ENCODE data around the gene KLHL6. TPM values are rescaled to one million over a fixed set of nuclear protein-coding genes. Genes with fewer than 3 reads are reported as not detected.
"Not testable (repeated sequence)": the region's sequence is repeated elsewhere in the genome, so short reads cannot be mapped to it uniquely, and the experiment has no call there.

KLHL6 gene
- polyA plus RNA-seq, 3 donors = 1.0 to 1.7 (median 1.4) TPM

- DNase-seq = no peak
Observed at GRCh38 chr3:183487016-183487415, 68.5 kb downstream of the KLHL6 start.

DNA sequence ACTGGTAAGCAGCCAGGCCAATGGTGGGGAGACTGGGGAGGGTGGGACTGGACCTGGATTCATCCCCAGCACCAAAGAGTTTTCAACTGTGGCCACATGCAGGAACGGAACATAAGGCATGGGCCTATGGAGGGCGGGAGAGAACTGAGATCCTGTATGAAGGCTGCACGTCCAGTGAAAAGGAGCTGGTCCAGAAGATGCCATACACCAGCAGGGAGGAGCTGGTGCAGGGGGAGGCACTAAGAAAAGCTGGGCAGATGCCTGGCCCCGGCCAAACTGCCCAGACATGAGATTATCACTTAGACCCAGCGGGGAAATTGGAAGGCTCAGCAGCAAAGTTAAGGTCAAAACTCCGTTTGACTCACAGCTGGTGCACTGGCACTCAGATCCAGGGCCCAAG is 69.0 kb downstream of the KLHL6 start:
- DNase-seq = no peak

- no peak for DNase-seq
Observed at GRCh38 chr3:183485585-183485984, 69.9 kb downstream of the KLHL6 start.

DNA sequence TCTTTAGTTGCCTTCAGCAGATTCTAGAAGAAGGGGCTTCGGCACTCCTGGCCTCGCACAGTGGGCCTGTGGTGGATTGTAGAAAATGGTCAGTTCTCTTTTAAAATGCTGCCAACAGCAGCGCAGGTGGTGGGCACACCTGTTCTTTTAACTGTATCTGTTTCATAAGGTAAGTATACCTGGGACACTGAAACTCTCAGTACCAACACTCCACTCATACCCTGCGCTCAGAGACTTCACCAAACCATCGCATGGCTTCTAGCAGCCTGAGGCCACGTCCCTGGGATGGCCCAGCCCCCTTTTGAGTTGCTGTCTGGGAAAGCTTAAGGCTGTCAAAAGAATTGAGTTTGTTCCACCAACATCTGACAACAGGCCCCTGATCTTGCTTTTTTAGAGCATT is 70.4 kb downstream of the KLHL6 start:
- no peak for DNase-seq

DNA sequence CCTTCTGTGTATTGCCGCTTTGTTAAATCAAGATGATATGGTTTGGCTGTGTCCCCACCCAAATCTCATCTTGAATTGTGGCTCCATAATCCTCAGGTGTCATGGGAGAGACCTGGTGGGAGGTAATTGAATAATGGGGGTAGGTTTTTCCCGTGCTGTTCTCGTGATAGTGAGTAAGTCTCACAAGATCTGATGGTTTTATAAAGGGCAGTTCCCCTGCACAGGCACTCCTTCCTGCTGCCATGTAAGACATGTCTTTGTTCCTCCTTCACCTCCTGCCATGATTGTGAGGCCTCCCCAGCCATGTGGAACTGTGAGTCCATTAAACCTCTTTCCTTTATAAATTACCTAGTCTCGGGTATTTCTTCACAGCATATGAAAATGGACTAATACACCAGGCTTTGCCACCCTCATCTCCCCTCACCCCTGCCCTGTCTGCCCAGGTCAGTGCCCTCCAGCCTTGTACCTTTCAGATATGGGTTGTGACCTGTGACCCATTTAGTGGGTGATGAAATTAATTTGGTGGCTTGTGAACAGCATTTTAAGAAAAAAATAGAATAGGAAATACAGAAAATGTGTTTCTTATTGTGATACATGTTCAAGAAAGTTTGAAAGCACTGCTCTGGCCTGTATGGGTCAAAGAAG is 71.0 kb downstream of the KLHL6 start:
- DNase-seq = no peak

GRCh38 chr3:183481582-183481981 is 73.9 kb downstream of the KLHL6 start:
- no peak for DNase-seq

DNA sequence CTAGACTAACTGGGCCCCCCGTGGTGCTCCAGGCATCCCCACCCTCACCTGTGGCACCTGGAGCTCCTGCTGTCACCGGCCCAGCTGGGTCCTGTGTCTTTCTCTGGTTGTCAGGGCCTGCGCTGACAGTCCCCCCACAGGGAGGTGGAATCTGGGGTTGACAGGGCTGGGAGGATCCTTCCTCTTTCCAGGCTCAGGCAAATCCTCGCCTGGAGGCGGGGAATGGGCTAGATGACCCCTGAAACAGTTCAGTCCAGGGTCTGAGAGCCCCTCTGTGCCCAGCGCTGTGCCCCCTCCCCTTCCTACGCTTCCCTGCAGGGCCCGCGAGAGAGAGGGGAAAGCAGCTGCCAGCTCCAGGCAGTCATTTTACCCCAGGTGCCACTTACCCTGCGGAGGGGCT is 77.0 kb downstream of the KLHL6 start:
- DNase-seq = no peak

- DNase-seq = no peak
Observed at GRCh38 chr3:183477801-183478456, 77.6 kb downstream of the KLHL6 start.

- DNase-seq = not testable (repeated sequence)
Observed at GRCh38 chr3:183475764-183476162, 79.7 kb downstream of the KLHL6 start.

- no peak for DNase-seq
Observed at GRCh38 chr3:183475016-183475763, 80.3 kb downstream of the KLHL6 start.

DNA sequence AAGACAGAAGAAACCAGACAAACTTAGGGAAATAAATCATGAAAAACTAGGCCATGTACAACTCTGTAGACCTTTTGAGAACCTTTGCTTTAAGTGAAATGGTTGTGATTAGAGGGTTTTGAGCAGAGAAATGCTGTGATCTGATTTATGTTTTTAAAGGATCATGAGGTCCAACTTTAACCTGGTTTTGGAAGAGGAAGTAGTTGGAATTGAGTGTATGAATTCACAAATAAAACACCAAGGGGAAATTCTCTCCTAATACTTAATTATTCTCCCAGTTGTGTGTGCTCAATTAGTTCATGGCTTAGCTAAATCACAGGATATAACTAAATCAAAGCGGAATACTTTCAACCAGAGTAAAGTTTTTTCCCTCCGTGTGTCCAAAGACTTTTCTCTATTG is 81.5 kb downstream of the KLHL6 start:
- DNase-seq = no peak

- no peak for DNase-seq
Observed at GRCh38 chr3:183472155-183472554, 83.4 kb downstream of the KLHL6 start.

GRCh38 chr3:183468424-183468823 is 87.1 kb downstream of the KLHL6 start:
- DNase-seq = no peak

DNA sequence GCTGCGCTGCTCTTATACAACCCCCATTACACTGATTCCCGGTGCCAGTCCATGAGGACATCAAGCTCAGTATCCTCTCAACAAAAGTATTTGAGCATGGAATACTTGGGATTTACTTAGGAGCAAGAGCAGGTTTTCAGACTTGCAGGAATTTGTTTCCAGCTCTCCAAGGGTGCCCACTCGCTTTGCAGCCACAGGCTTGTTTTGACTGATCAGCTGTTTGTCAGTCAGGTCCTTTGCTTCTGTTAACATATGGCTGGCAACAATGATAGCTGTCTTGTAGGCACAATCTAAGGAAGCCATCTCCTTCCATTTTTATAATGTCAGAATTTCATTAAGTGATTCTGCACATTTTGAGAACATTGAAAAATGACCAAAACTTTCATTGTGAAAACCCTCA is 88.9 kb downstream of the KLHL6 start:
- DNase-seq = no peak

DNA sequence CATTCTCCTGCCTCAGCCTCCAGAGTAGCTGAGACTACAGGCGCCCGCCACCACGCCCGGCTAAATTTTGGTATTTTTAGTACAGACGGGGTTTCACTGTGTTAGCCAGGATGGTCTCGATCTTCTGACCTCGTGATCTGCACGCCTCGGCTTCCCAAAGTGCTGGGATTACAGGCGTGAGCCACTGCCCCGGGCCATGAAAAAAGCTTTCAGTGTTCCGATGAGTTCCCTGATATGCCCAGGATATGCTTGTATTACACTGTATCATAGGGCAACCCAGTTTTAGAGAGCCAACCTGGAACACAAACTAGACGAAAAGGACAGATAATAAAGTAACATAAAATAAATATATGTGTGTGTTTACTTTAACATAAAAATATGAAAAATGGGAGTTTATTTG is 89.8 kb downstream of the KLHL6 start:
- DNase-seq = not testable (repeated sequence)

DNA sequence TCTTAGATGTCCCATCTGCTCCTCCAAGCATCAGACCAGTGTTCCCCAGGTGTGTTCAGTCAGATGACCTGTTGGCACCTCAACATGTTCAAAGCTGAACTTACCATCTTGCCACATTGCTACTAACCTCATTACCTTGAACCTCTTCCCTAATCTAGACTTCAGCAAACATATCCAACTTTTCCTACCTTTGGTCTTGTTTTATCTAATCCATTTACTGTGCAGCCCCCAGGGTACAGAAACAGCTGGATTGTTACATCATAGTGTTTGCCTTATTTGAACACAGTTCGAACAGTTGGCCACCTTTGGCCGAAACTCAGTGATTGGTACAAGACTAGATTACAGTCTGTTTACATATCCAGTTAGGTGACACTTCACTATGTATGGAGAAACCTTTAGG is 91.0 kb downstream of the KLHL6 start:
- no peak for DNase-seq

DNA sequence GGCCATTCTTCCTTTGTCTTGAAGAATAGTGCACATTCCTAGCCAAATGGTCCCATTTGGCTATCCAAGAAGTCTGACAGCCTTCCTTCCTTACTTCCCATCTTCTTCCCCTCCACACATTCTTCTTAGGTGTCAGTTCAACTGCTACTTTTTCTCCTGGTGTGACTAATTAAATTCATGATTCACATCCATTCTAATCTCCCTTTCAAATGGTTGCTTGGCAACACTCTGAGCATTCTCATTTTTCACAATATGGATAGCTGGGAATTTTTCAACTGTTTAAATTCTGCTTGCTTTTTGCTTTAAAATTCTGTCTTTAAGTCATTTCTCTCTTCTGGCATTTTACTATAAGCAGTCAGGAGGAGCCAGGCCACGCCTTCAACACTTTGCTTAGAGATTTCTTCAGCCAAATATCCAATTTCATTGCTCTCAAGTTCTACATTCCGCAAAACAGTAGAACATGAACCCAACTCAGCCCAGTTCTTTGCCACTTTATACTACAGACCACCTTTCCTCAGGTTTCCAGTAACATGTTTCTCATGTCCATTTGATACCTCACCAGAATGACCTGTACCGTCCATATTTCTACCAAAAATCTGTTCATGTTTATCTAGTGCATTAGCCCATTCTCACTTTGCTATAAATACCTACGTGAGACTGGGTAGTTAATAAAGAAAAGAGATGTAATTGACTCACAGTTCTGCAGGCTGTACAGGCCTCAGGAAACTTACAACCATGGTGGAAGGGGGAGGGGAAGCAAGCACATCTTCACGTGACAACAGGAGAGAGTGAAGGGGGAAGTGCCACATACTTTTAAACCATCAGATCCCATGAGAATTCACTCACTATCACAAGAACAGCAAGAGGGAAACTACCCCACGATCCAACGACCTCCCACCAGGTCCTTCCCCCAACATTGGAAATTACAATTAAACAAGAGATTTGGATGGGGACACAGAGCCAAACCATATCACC is 95.1 kb downstream of the KLHL6 start:
- DNase-seq = no peak

DNA sequence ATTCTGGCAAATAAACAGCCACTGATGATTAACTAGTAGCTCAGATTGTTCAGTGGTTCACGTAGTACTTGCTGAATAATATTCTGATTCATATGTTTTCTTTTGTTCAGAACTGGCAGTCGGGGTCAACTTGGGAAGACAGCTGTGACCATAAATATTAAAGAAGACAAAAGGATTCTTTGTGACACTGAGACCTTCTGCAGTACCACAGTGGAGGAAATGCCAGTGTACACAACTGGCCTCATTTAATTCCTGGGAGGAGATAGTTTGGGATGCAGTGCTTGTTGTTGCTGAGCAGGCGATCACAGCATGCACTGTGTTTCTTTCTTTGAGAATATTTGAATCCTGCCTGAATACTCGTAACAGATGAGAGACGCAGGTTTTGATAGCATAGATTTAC is 100.4 kb downstream of the KLHL6 start:
- no peak for DNase-seq

DNA sequence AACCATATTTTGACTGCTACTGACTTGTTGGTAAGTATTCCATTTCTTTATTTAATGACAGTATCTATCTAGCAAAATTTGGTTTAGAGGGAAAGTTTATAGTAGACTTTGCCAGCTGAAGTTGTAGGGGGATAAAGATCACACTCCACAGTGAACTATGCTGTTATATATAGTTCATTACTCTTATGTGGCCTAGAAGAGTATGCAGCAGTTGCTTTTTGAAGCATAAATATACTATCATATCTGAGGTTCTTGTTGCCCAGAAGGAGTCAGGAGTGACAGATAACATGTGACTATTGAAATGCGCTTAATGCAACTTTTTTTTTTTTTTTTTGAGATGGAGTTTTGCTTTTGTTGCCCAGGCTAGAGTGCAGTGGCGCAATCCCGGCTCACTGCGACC is 101.4 kb downstream of the KLHL6 start:
- no peak for DNase-seq

GRCh38 chr3:183449791-183450190 is 105.7 kb downstream of the KLHL6 start:
- no peak for DNase-seq

GRCh38 chr3:183449391-183449790 is 106.1 kb downstream of the KLHL6 start:
- DNase-seq = no peak
